ENCODE results near the gene MAN2B1. TPM values are rescaled to one million over a fixed set of nuclear protein-coding genes. Genes with fewer than 3 reads are reported as not detected.
A peak's percentile ranks its signal among the peaks of the same experiment; 100 is the strongest.

MAN2B1 gene
- total and polyA plus RNA-seq, 2 experiments from 2014 or later: 22.1 to 47.5 TPM

- no peaks in the 10 kb centered on the region for H3K9me3 ChIP-seq (ENCODE audit: low read depth)
- DNase-seq (ENCODE audit: low read depth in 1 of 2, low spot score in 1 of 2): no peak
- TF ChIP-seq CTCF (IDR thresholded peaks at IDR 0.05; ENCODE audit: low read depth, low read length): no peak
- H3K27me3 ChIP-seq: no peaks in the 10 kb centered on the region
- peak overlapping the region; percentile 82 for H3K4me3 ChIP-seq
- no peak overlapping the region for H3K27ac ChIP-seq
- H3K4me1 ChIP-seq (ENCODE audit: low read depth): peaks cover 19% of the 10 kb centered on the region
- peaks cover 4% of the 10 kb centered on the region for H3K36me3 ChIP-seq
Observed at GRCh38 chr19:12667731-12668302, 1.3 kb upstream of the MAN2B1 start.

GRCh38 chr19:12665671-12666264 is 774 bp downstream of the MAN2B1 start:
- no peak overlapping the region for H3K27ac ChIP-seq
- no peak for TF ChIP-seq CTCF (IDR thresholded peaks at IDR 0.05; ENCODE audit: low read depth, low read length)

GRCh38 chr19:12665281-12665573 is 1.3 kb downstream of the MAN2B1 start:
- no peak overlapping the region for H3K27ac ChIP-seq
- H3K27me3 ChIP-seq: no peaks in the 10 kb centered on the region
- H3K4me3 ChIP-seq: no peak overlapping the region
- TF ChIP-seq CTCF (IDR thresholded peaks at IDR 0.05; ENCODE audit: low read depth, low read length): no peak
- no peak for DNase-seq (ENCODE audit: low read depth in 1 of 2, low spot score in 1 of 2)
- H3K36me3 ChIP-seq: peaks cover 11% of the 10 kb centered on the region
- H3K9me3 ChIP-seq (ENCODE audit: low read depth): no peaks in the 10 kb centered on the region
- peaks cover 14% of the 10 kb centered on the region for H3K4me1 ChIP-seq (ENCODE audit: low read depth)

More at GRCh38 chr19:12665671-12666264, 774 bp downstream of the MAN2B1 start:
- peak overlapping the region; percentile 71 for H3K4me3 ChIP-seq
- DNase-seq (ENCODE audit: low read depth in 1 of 2, low spot score in 1 of 2): no peak
- H3K4me1 ChIP-seq (ENCODE audit: low read depth): peaks cover 19% of the 10 kb centered on the region
- no peaks in the 10 kb centered on the region for H3K27me3 ChIP-seq
- peaks cover 11% of the 10 kb centered on the region for H3K36me3 ChIP-seq
- no peaks in the 10 kb centered on the region for H3K9me3 ChIP-seq (ENCODE audit: low read depth)

GRCh38 chr19:12664406-12665280 is 1.9 kb downstream of the MAN2B1 start:
- no peak overlapping the region for H3K4me3 ChIP-seq
- no peaks in the 10 kb centered on the region for H3K9me3 ChIP-seq (ENCODE audit: low read depth)
- peak in 1 of 2 donors; percentile 52 for DNase-seq (ENCODE audit: low read depth in 1 of 2, low spot score in 1 of 2)
- TF ChIP-seq CTCF (IDR thresholded peaks at IDR 0.05; ENCODE audit: low read depth, low read length): no peak
- no peaks in the 10 kb centered on the region for H3K27me3 ChIP-seq
- H3K27ac ChIP-seq: no peak overlapping the region
- H3K36me3 ChIP-seq: peaks cover 11% of the 10 kb centered on the region
- H3K4me1 ChIP-seq (ENCODE audit: low read depth): peaks cover 12% of the 10 kb centered on the region

- TF ChIP-seq CTCF (IDR thresholded peaks at IDR 0.05; ENCODE audit: low read depth, low read length): no peak
- Histone ChIP-seq H3K27ac (no peak overlapping the region), H3K27me3 (no peaks in the 10 kb centered on the region), H3K4me3 (no peak overlapping the region), H3K9me3 (ENCODE audit: low read depth) (no peaks in the 10 kb centered on the region), H3K36me3 (peaks cover 11% of the 10 kb centered on the region), H3K4me1 (ENCODE audit: low read depth) (no peaks in the 10 kb centered on the region)
- no peak for DNase-seq (ENCODE audit: low read depth in 1 of 2, low spot score in 1 of 2)
Observed at GRCh38 chr19:12660980-12661379, 5.6 kb downstream of the MAN2B1 start.

Measured in cardiac muscle cell (in vitro differentiated cells and primary cell).